ENCODE data around the gene C10orf105. TPM values are rescaled to one million over a fixed set of nuclear protein-coding genes. Genes with fewer than 3 reads are reported as not detected.

C10orf105 gene
- total and polyA plus RNA-seq, 2 of the 13 experiments (the other 11 are each of a cell fraction or from before 2014, with no cell fraction given): not detected

- no peak for TF ChIP-seq SNRNP70 (IDR thresholded peaks at IDR 0.05; ENCODE audit: low read depth, low read length)
- TF ChIP-seq MED1 (CRISPR knock-in tag; IDR thresholded peaks at IDR 0.05): peak; percentile 62
- TF ChIP-seq ZMYM3 (CRISPR knock-in tag; IDR thresholded peaks at IDR 0.05): peak; percentile 71
- TF ChIP-seq NR2C2 (CRISPR knock-in tag; IDR thresholded peaks at IDR 0.05; ENCODE audit: borderline replicate concordance): peak; percentile 43; the same call in 1 of the 2 replicates
- 0 out of 2 replicates have a peak, but pooled peaks have one; percentile 17 for TF ChIP-seq RERE (CRISPR knock-in tag; IDR thresholded peaks at IDR 0.05; ENCODE audit: low read depth)
- no peak for TF ChIP-seq SETDB1 (CRISPR knock-in tag; IDR thresholded peaks at IDR 0.05; ENCODE audit: borderline replicate concordance)
- TF ChIP-seq ATF3 (CRISPR knock-in tag; IDR thresholded peaks at IDR 0.05): peak; percentile 75
- no peak for TF ChIP-seq CENPT (CRISPR knock-in tag; IDR thresholded peaks at IDR 0.05; ENCODE audit: low read depth)
- peak; percentile 23; the same call in 1 of the 2 replicates for TF ChIP-seq GABPB1 (CRISPR knock-in tag; IDR thresholded peaks at IDR 0.05)
- peak; percentile 60 for TF ChIP-seq SAP130 (CRISPR knock-in tag; IDR thresholded peaks at IDR 0.05; ENCODE audit: low read depth)
- no peak for TF ChIP-seq ZFP37 (CRISPR knock-in tag; IDR thresholded peaks at IDR 0.05; ENCODE audit: borderline replicate concordance)
- peak; percentile 51; the same call in 1 of the 2 replicates for TF ChIP-seq NR2F6 (IDR thresholded peaks at IDR 0.05)
- TF ChIP-seq NR2F6 (CRISPR knock-in tag; IDR thresholded peaks at IDR 0.05): peak; percentile 84
- no peak for TF ChIP-seq MEIS2 (CRISPR knock-in tag; IDR thresholded peaks at IDR 0.05)
- TF ChIP-seq GATAD2A (CRISPR knock-in tag; IDR thresholded peaks at IDR 0.05): peak; percentile 44; the same call in 1 of the 2 replicates
- no peak for TF ChIP-seq SOX6 (IDR thresholded peaks at IDR 0.05)
- TF ChIP-seq SOX6 (CRISPR knock-in tag; IDR thresholded peaks at IDR 0.05): peak; percentile 63; the same call in 1 of the 2 replicates
- no peak for TF ChIP-seq ZNF235 (CRISPR knock-in tag; IDR thresholded peaks at IDR 0.05; ENCODE audit: borderline replicate concordance)
- peak; percentile 53 for TF ChIP-seq NCOA2 (CRISPR knock-in tag; IDR thresholded peaks at IDR 0.05)
- no peak for TF ChIP-seq EZH2 (conservative IDR thresholded peaks at IDR 0.05; ENCODE audit: low read depth, low read length)
- TF ChIP-seq RXRA (CRISPR knock-in tag; IDR thresholded peaks at IDR 0.05): peak; percentile 97
- no peak for TF ChIP-seq CBFB (CRISPR knock-in tag; IDR thresholded peaks at IDR 0.05)
- TF ChIP-seq CBX5 (CRISPR knock-in tag; IDR thresholded peaks at IDR 0.05; ENCODE audit: borderline replicate concordance): peak; percentile 25; the same call in 1 of the 2 replicates
These were observed 47.3 kb upstream of the C10orf105 start (continued) for GRCh38 chr10:71766717-71767419.
